IMR-90 (cell line): ENCODE measurements around the gene ANKRD27. TPM values are rescaled to one million over a fixed set of nuclear protein-coding genes. Genes with fewer than 3 reads are reported as not detected.

Experiments used
- ATAC-seq: fragments of 200-7000 bp; cut with Tn5 transposase; 2 replicates; pipeline ENCODE4 v1.9.1; 2020; ENCODE audit warnings: low read depth, mild to moderate bottlenecking, moderate library complexity
- BruUV-seq: library from RNA; stranded (reverse); fragments of 400-500 nt; replicated peaks from 2 replicates; lab custom pipeline; 2021; lab: Mats Ljungman, UMichigan
- CTCF ChIA-PET: fragments of 300-600 bp; formaldehyde crosslinking; extraction: SDS; loops from one replicate; lab custom pipeline; 2021; ENCODE audit warnings: antibody characterized with exemption; lab: Yijun Ruan, JAX
- POLR2A ChIA-PET: fragments of 300-600 bp; sonication (Branson Sonifier 250); formaldehyde crosslinking; loops from one replicate; lab custom pipeline; 2022; ENCODE audit warnings: antibody characterized with exemption; ENCODE audit not compliant: unreplicated experiment; lab: Charles Lee
- DNase-seq: peaks from one replicate; pipeline ENCODE4 v3.0.0; 2013
- H2AFZ ChIP-seq: replicated peaks from 2 replicates; pipeline ENCODE3; 2013; ENCODE audit warnings: low read length, mild to moderate bottlenecking; ENCODE audit not compliant: poor library complexity
- H2AK5ac ChIP-seq: 2 replicates; pipeline ENCODE4 v1.6.1; 2013; ENCODE audit warnings: low read depth, low read length, inconsistent platforms
- H2AK9ac ChIP-seq: replicated peaks from 2 replicates; pipeline ENCODE3; 2013; ENCODE audit warnings: mild to moderate bottlenecking, low read depth, low read length, moderate library complexity; ENCODE audit not compliant: poor library complexity
- H2BK120ac ChIP-seq: 2 replicates; pipeline ENCODE4 v1.6.1; 2013; ENCODE audit warnings: low read depth, low read length, inconsistent platforms
- H2BK15ac ChIP-seq: 3 replicates; pipeline ENCODE4 v1.6.1; 2013; ENCODE audit warnings: low read depth, low read length, inconsistent platforms
- H2BK20ac ChIP-seq: 2 replicates; pipeline ENCODE4 v1.6.1; 2013; ENCODE audit warnings: low read depth, mild to moderate bottlenecking, inconsistent platforms, low read length, moderate library complexity
- H2BK5ac ChIP-seq: 2 replicates; pipeline ENCODE4 v1.6.1; 2013; ENCODE audit warnings: mild to moderate bottlenecking, low read depth, low read length, inconsistent platforms; ENCODE audit not compliant: poor library complexity, severe bottlenecking
- H3K14ac ChIP-seq: replicated peaks from 2 replicates; pipeline ENCODE4 v1.6.1; 2013; ENCODE audit warnings: low read depth, low read length, inconsistent platforms
- H3K18ac ChIP-seq: 2 replicates; pipeline ENCODE4 v1.6.1; 2013; ENCODE audit warnings: low read depth, low read length, control low read depth
- H3K23ac ChIP-seq: 2 replicates; pipeline ENCODE4 v1.6.1; 2013; ENCODE audit warnings: low read depth, low read length, inconsistent platforms
- H3K27ac ChIP-seq: 2 replicates; pipeline ENCODE4 v1.5.1; 2013; ENCODE audit warnings: mild to moderate bottlenecking, control low read depth, low read length; ENCODE audit not compliant: insufficient read depth
- H3K27me3 ChIP-seq: 2 replicates; pipeline ENCODE4 v1.6.1; 2013; ENCODE audit warnings: low read length; ENCODE audit not compliant: control insufficient read depth, insufficient read depth
- H3K36me3 ChIP-seq: 2 replicates; pipeline ENCODE4 v1.6.1; 2013; ENCODE audit warnings: low read length, mixed read lengths; ENCODE audit not compliant: control insufficient read depth, insufficient read depth
- H3K4ac ChIP-seq: 2 replicates; pipeline ENCODE4 v1.6.1; 2013; ENCODE audit warnings: low read depth, low read length, inconsistent platforms
- H3K4me1 ChIP-seq: 2 replicates; pipeline ENCODE4 v1.6.1; 2013; ENCODE audit warnings: low read length, mixed read lengths; ENCODE audit not compliant: control insufficient read depth, insufficient read depth
- H3K4me2 ChIP-seq: 2 replicates; pipeline ENCODE4 v1.6.1; 2013; ENCODE audit warnings: low read depth, mild to moderate bottlenecking, control low read depth, low read length, moderate library complexity
- H3K4me3 ChIP-seq: 2 replicates; pipeline ENCODE4 v1.5.1; 2013; ENCODE audit warnings: low read depth, mild to moderate bottlenecking, control low read depth, low read length, moderate library complexity; ENCODE audit not compliant: insufficient read depth
- H3K56ac ChIP-seq: 2 replicates; pipeline ENCODE4 v1.6.1; 2013; ENCODE audit warnings: low read length, inconsistent platforms; ENCODE audit not compliant: insufficient read depth; ENCODE audit errors: extremely low read depth
- H3K79me1 ChIP-seq, 2 experiments: 2 replicates each; pipeline ENCODE4 v1.6.1; 2013; ENCODE audit warnings: low read length in 2 of 2, inconsistent platforms in 1 of 2, low read depth in 1 of 2
- H3K9ac ChIP-seq: 2 replicates; pipeline ENCODE4 v1.6.1; 2013; ENCODE audit warnings: low read depth, low read length, control low read depth
- H3K9me1 ChIP-seq: 2 replicates; pipeline ENCODE4 v1.6.1; 2013; ENCODE audit warnings: low read length, inconsistent platforms; ENCODE audit not compliant: insufficient read depth
- H3K9me3 ChIP-seq: 2 replicates; pipeline ENCODE4 v1.6.1; 2013; ENCODE audit warnings: low read length; ENCODE audit not compliant: control insufficient read depth, insufficient read depth
- H4K20me1 ChIP-seq: 2 replicates; pipeline ENCODE4 v1.6.1; 2013; ENCODE audit warnings: low read length, inconsistent platforms; ENCODE audit not compliant: insufficient read depth
- H4K5ac ChIP-seq: 2 replicates; pipeline ENCODE4 v1.6.1; 2013; ENCODE audit warnings: mild to moderate bottlenecking, low read depth, low read length, control low read depth
- H4K8ac ChIP-seq, 2 experiments: 2 replicates each; pipeline ENCODE4 v1.6.1; 2013; ENCODE audit warnings: low read depth in 2 of 2, low read length in 2 of 2, control low read depth in 1 of 2, inconsistent platforms in 1 of 2
- H4K91ac ChIP-seq: 2 replicates; pipeline ENCODE4 v1.6.1; 2013; ENCODE audit warnings: low read depth, low read length, inconsistent platforms; ENCODE audit not compliant: insufficient read depth
- BHLHE40 ChIP-seq: fragments of 150-350 bp; IDR thresholded peaks from 2 replicates; pipeline ENCODE4 v1.6.1; 2016; ENCODE audit warnings: mild to moderate bottlenecking, low read depth, low read length
- CHD1 ChIP-seq: IDR thresholded peaks from 2 replicates; pipeline ENCODE4 v1.6.1; 2012; ENCODE audit warnings: low read depth, low read length, improper control_type of control experiment
- MAZ ChIP-seq: IDR thresholded peaks from 2 replicates; pipeline ENCODE4 v1.6.1; 2012; ENCODE audit warnings: low read depth, mild to moderate bottlenecking, low read length, improper control_type of control experiment, moderate library complexity, borderline replicate concordance
- MXI1 ChIP-seq: IDR thresholded peaks from 2 replicates; pipeline ENCODE4 v1.6.1; 2012; ENCODE audit warnings: low read depth, mild to moderate bottlenecking, low read length, moderate library complexity, borderline replicate concordance
- RFX5 ChIP-seq: IDR thresholded peaks from 2 replicates; pipeline ENCODE4 v1.8.0; 2012; ENCODE audit warnings: low read depth, mild to moderate bottlenecking, low read length, moderate library complexity
- WGBS, 2 experiments: methylation state at CpG; one replicate each; pipeline versions ENCODE4 v1.1.5 to v1.1.7; 2013; ENCODE audit warnings: missing lambda C conversion rate in 2 of 2; ENCODE audit not compliant: insufficient read length in 1 of 2; ENCODE audit errors: extremely low coverage in 2 of 2; 5-methylcytosine and 5-hydroxymethylcytosine counted together
- dilution Hi-C: fragments of 300-500 bp; cut with HindIII; formaldehyde crosslinking; loops from one replicate; pipeline ENCODE4 v1.14.3; 2018; ENCODE audit warnings: low sequenced_read_pairs; ENCODE audit not compliant: unreplicated experiment
- in situ Hi-C: fragments of 300-500 bp; cut with MboI; formaldehyde crosslinking; loops from 3 replicates; pipeline ENCODE4 v1.14.3; 2019; ENCODE audit warnings: low sequenced_read_pairs, inconsistent platforms, mixed read lengths
- intact Hi-C: fragments of 100-400 bp; cut with micrococcal nuclease; formaldehyde crosslinking; loops from 2 replicates; pipeline ENCODE4 v1.10.0; 2022
- polyA plus RNA-seq, 3 experiments: library from polyadenylated mRNA; depleted of rRNA; stranded (reverse); fragments of >200 nt; gene quantifications; 2 replicates each; pipeline ENCODE4 v1.2.3, GENCODE V29; 2012; ENCODE audit warnings: low replicate concordance in 1 of 3
- total RNA-seq: library from RNA; depleted of rRNA; stranded (reverse); fragments of >200 nt; gene quantifications from 2 replicates; pipeline ENCODE4 v1.2.3, GENCODE V29; 2012
- TF ChIP-seq, protein P1 (sequence below): conservative IDR thresholded peaks from 2 replicates; pipeline ENCODE4 v1.5.1; 2012; ENCODE audit warnings: mild to moderate bottlenecking, low read depth, low read length, improper control_type of control experiment
- TF ChIP-seq, protein P2 (sequence below): fragments of 150-350 bp; IDR thresholded peaks from 2 replicates; pipeline ENCODE4 v1.6.1; 2017; ENCODE audit warnings: mild to moderate bottlenecking, antibody characterized with exemption, low read length, low read depth

ANKRD27 gene
- total and polyA plus RNA-seq, 2 of the 4 experiments (the other 2 are of a cell fraction): 16.7 to 35.0 TPM

GRCh38 chr19:32675720-32676185 is 773 bp upstream of the ANKRD27 start, which contains the start of gene RGS9BP:
Gene RGS9BP, plus strand, starts transcription at chr19:32675848. Its CDS starts 416 bp downstream, at chr19:32676264.
- dilution Hi-C loops (no loop called here), in situ Hi-C loops (no loop called here), intact Hi-C loops (loop anchor here (1.0 kb wide), 1 partner anchor 394 kb away; no protein-coding TSS in a partner anchor)
- DNase-seq: peak; percentile 59
- peaks cover 22 to 35% of the 10 kb centered on the region in 2 experiments for H3K79me1 ChIP-seq
- H3K23ac ChIP-seq: no peak within 1 kb of the TSS
- H3K4me3 ChIP-seq: peak within 1 kb of the TSS; percentile 97
- H3K9me3 ChIP-seq: no peaks in the 10 kb centered on the region
- H3K9ac ChIP-seq: peak within 1 kb of the TSS; percentile 87
- H2BK15ac ChIP-seq: no peak within 1 kb of the TSS
- WGBS, 2 experiments: 0% methylated on average over 8 of the region's 53 CpGs; no CpG with 5 or more reads in 1 of the 2 experiments
- H2BK5ac ChIP-seq: peak within 1 kb of the TSS; percentile 80
- no peak within 1 kb of the TSS for H3K56ac ChIP-seq
- no peak within 1 kb of the TSS for H3K18ac ChIP-seq
- peak within 1 kb of the TSS; percentile 99 for H2AFZ ChIP-seq
- peak within 1 kb of the TSS; percentile 81 for H3K27ac ChIP-seq
- H3K27me3 ChIP-seq: peaks cover 34% of the 10 kb centered on the region
- ChIA-PET POLR2A (no interaction called here), CTCF (no interaction called here)
- no peaks in the 10 kb centered on the region for H3K36me3 ChIP-seq
- H2BK20ac ChIP-seq: no peak within 1 kb of the TSS
- H3K9me1 ChIP-seq: peaks cover 14% of the 10 kb centered on the region
- BruUV-seq: no TSS peak
- ATAC-seq: peak; percentile 80
- TF ChIP-seq, protein P1, sequence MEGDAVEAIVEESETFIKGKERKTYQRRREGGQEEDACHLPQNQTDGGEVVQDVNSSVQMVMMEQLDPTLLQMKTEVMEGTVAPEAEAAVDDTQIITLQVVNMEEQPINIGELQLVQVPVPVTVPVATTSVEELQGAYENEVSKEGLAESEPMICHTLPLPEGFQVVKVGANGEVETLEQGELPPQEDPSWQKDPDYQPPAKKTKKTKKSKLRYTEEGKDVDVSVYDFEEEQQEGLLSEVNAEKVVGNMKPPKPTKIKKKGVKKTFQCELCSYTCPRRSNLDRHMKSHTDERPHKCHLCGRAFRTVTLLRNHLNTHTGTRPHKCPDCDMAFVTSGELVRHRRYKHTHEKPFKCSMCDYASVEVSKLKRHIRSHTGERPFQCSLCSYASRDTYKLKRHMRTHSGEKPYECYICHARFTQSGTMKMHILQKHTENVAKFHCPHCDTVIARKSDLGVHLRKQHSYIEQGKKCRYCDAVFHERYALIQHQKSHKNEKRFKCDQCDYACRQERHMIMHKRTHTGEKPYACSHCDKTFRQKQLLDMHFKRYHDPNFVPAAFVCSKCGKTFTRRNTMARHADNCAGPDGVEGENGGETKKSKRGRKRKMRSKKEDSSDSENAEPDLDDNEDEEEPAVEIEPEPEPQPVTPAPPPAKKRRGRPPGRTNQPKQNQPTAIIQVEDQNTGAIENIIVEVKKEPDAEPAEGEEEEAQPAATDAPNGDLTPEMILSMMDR: no peak
- no peak for TF ChIP-seq RFX5
- peak; percentile 19; the same call in 1 of the 2 replicates for TF ChIP-seq MAZ
- TF ChIP-seq, protein P2, sequence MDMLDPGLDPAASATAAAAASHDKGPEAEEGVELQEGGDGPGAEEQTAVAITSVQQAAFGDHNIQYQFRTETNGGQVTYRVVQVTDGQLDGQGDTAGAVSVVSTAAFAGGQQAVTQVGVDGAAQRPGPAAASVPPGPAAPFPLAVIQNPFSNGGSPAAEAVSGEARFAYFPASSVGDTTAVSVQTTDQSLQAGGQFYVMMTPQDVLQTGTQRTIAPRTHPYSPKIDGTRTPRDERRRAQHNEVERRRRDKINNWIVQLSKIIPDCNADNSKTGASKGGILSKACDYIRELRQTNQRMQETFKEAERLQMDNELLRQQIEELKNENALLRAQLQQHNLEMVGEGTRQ: peak; percentile 91
- no peak for TF ChIP-seq MXI1
- TF ChIP-seq BHLHE40: peak; percentile 43; the same call in 1 of the 2 replicates
- no peak for TF ChIP-seq CHD1
- H4K5ac ChIP-seq: peak within 1 kb of the TSS; percentile 42; the same call in 1 of the 2 replicates
- H4K91ac ChIP-seq: no peak within 1 kb of the TSS; the same call in 1 of the 2 replicates
- peak within 1 kb of the TSS; percentile 91 for H3K4me2 ChIP-seq
- H3K14ac ChIP-seq: peak within 1 kb of the TSS; percentile 81; the same call in 1 of the 2 replicates
- H2AK5ac ChIP-seq: no peak within 1 kb of the TSS
- H2BK120ac ChIP-seq: no peak within 1 kb of the TSS
- H3K4me1 ChIP-seq: peaks cover 8% of the 10 kb centered on the region; the same call in 1 of the 2 replicates
- peak within 1 kb of the TSS; percentile 93 for H2AK9ac ChIP-seq
- peak within 1 kb of the TSS; percentile 63 for H3K4ac ChIP-seq
- H4K8ac ChIP-seq: peak within 1 kb of the TSS; percentile 71 to 79
- peaks cover 30% of the 10 kb centered on the region for H4K20me1 ChIP-seq
